Measurements from ENCODE around the gene INPPL1.

INPPL1 gene

DNA sequence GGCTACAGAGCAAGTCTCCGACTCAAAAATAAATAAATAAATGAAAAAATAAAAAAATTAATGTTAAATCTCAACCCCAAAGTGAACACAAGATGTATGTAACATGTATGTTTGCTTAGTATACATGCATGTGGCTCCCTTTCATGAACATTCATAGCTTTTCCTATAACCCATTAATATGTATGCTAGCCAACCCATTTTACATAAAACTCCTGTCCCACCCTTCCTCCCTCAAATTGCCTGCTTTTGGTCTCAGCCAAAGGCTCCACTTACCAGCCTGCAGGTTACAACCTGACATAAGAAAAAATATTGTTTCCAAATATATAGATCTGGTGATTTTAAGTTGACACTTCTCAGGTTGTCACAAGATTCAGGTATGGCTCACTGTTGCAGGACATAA is 36.3 kb upstream of the INPPL1 start:
- no peaks in the 10 kb centered on the region for H3K27me3 ChIP-seq (ENCODE audit: insufficient read depth, low read depth)

DNA sequence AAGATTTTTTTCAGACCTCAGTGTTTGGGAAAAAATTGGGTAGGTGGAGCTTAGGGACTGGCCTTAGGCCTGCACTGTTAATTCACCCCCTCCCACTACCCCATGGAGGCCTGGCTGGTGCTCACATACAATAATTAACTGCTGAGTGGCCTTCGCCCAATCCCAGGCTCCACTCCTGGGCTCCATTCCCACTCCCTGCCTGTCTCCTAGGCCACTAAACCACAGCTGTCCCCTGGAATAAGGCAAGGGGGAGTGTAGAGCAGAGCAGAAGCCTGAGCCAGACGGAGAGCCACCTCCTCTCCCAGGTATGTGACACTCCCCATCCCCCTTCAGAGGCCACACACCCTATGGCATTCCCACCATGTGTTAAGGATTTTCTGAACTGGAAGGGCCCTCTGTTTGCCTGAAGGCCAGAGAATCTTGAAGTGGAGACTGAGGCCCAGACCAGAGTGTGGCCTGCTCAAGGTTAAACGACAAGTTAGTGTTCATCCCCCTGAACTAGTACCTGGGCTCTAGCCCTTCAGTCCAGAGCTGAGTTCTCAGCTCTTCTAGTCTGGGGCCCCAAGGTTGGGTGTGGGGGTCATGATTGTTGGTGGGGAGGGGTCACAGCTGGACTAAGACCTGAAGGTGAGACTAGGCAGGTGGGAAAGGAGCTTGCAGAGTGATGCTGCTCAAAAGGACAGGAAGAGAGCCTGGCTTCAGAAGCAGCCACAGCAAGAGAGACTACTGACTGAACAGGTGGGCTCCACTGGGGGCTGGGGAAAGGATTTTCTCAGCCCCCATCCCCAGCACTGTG is 34.9 kb upstream of the INPPL1 start:
- no peak overlapping the region for H3K27ac ChIP-seq
- H3K79me2 ChIP-seq (ENCODE audit: insufficient read depth, low read depth) = no peaks in the 10 kb centered on the region
- H3K9ac ChIP-seq = no peak overlapping the region
- no peaks in the 10 kb centered on the region for H4K20me1 ChIP-seq (ENCODE audit: insufficient read depth)
- no peak overlapping the region for H3K4me3 ChIP-seq (IDR thresholded peaks at IDR 0.05; ENCODE audit: insufficient read depth, low read depth, low read length)
- no peaks in the 10 kb centered on the region for H3K4me1 ChIP-seq (ENCODE audit: low read depth, poor library complexity, severe bottlenecking)
- TF ChIP-seq, protein P1, sequence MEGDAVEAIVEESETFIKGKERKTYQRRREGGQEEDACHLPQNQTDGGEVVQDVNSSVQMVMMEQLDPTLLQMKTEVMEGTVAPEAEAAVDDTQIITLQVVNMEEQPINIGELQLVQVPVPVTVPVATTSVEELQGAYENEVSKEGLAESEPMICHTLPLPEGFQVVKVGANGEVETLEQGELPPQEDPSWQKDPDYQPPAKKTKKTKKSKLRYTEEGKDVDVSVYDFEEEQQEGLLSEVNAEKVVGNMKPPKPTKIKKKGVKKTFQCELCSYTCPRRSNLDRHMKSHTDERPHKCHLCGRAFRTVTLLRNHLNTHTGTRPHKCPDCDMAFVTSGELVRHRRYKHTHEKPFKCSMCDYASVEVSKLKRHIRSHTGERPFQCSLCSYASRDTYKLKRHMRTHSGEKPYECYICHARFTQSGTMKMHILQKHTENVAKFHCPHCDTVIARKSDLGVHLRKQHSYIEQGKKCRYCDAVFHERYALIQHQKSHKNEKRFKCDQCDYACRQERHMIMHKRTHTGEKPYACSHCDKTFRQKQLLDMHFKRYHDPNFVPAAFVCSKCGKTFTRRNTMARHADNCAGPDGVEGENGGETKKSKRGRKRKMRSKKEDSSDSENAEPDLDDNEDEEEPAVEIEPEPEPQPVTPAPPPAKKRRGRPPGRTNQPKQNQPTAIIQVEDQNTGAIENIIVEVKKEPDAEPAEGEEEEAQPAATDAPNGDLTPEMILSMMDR (conservative IDR thresholded peaks at IDR 0.05; ENCODE audit: low read depth, low read length) = no peak
- no peaks in the 10 kb centered on the region for H3K36me3 ChIP-seq (ENCODE audit: insufficient read depth)
- no peaks in the 10 kb centered on the region for H3K27me3 ChIP-seq (ENCODE audit: insufficient read depth, low read depth)
- H2AFZ ChIP-seq (ENCODE audit: low read depth) = no peak overlapping the region
- no peak overlapping the region for H3K4me2 ChIP-seq

More for the DNA sequence above, 36.3 kb upstream of the INPPL1 start:
- Histone ChIP-seq H3K4me2 (no peak overlapping the region), H3K4me1 (ENCODE audit: low read depth, poor library complexity, severe bottlenecking) (no peaks in the 10 kb centered on the region), H3K27ac (no peak overlapping the region), H4K20me1 (ENCODE audit: insufficient read depth) (no peaks in the 10 kb centered on the region), H3K36me3 (ENCODE audit: insufficient read depth) (no peaks in the 10 kb centered on the region), H3K9ac (no peak overlapping the region), H2AFZ (ENCODE audit: low read depth) (no peak overlapping the region), H3K79me2 (ENCODE audit: insufficient read depth, low read depth) (no peaks in the 10 kb centered on the region), H3K4me3 (IDR thresholded peaks at IDR 0.05; ENCODE audit: insufficient read depth, low read depth, low read length) (no peak overlapping the region)
- TF ChIP-seq, protein P1 (conservative IDR thresholded peaks at IDR 0.05; ENCODE audit: low read depth, low read length) = no peak

DNA sequence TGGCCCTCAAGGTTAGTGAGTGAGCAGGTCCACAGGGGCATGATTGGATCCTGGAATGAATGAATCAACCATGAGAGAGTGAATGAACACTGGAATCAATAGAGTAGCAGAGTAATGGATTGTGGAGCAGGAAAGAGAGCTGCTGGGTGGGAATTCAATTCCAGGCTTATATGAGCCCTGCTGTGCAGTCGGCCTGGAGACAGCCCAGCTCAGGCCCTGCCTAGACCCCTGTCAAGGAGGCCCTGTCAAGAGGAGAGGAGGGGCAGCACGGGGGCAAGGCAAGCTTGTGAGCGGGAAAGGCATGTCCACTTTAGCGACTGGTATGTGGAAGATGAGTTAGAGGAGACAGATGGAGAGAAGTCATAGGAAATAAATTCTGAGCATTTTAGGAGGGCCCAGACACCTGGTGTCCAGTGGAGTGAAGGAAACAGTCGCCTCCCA is 33.9 kb upstream of the INPPL1 start:
- Histone ChIP-seq H3K9ac (no peak overlapping the region), H3K4me1 (ENCODE audit: low read depth, poor library complexity, severe bottlenecking) (no peaks in the 10 kb centered on the region), H3K36me3 (ENCODE audit: insufficient read depth) (no peaks in the 10 kb centered on the region), H3K27ac (no peak overlapping the region), H3K27me3 (ENCODE audit: insufficient read depth, low read depth) (no peaks in the 10 kb centered on the region), H3K4me3 (IDR thresholded peaks at IDR 0.05; ENCODE audit: insufficient read depth, low read depth, low read length) (no peak overlapping the region), H3K4me2 (no peak overlapping the region), H3K79me2 (ENCODE audit: insufficient read depth, low read depth) (no peaks in the 10 kb centered on the region), H2AFZ (ENCODE audit: low read depth) (no peak overlapping the region), H4K20me1 (ENCODE audit: insufficient read depth) (no peaks in the 10 kb centered on the region)
- TF ChIP-seq, protein P1 (conservative IDR thresholded peaks at IDR 0.05; ENCODE audit: low read depth, low read length) = no peak

DNA sequence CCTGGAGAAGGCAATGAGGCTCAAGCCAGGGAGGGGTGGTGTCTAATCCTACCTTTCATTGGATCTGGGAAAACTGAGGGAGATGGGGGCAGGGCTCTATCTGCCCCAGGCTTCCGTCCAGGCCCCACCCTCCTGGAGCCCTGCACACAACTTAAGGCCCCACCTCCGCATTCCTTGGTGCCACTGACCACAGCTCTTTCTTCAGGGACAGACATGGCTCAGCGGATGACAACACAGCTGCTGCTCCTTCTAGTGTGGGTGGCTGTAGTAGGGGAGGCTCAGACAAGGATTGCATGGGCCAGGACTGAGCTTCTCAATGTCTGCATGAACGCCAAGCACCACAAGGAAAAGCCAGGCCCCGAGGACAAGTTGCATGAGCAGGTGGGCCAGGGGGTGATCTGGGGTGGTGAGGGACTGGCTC is 32.6 kb upstream of the INPPL1 start, which contains the start of gene FOLR1:
TSS of gene FOLR1 (plus strand) at position 180 of the 421 bp plus-strand sequence. CDS start at position 214, 34 bp downstream.
- TF ChIP-seq, protein P1 (conservative IDR thresholded peaks at IDR 0.05; ENCODE audit: low read depth, low read length) = no peak
- no peaks in the 10 kb centered on the region for H3K36me3 ChIP-seq (ENCODE audit: insufficient read depth)

More for the DNA sequence above, 32.6 kb upstream of the INPPL1 start, which contains the start of gene FOLR1:
- H3K79me2 ChIP-seq (ENCODE audit: insufficient read depth, low read depth) = no peaks in the 10 kb centered on the region
- H3K4me3 ChIP-seq (IDR thresholded peaks at IDR 0.05; ENCODE audit: insufficient read depth, low read depth, low read length) = no peak within 1 kb of the TSS
- no peak within 1 kb of the TSS for H3K9ac ChIP-seq
- H4K20me1 ChIP-seq (ENCODE audit: insufficient read depth) = no peaks in the 10 kb centered on the region
- H3K27ac ChIP-seq = no peak within 1 kb of the TSS
- no peaks in the 10 kb centered on the region for H3K4me1 ChIP-seq (ENCODE audit: low read depth, poor library complexity, severe bottlenecking)
- no peak within 1 kb of the TSS for H3K4me2 ChIP-seq
- no peak within 1 kb of the TSS for H2AFZ ChIP-seq (ENCODE audit: low read depth)
- H3K27me3 ChIP-seq (ENCODE audit: insufficient read depth, low read depth) = no peaks in the 10 kb centered on the region
